ENCODE results near the gene RANBP1.
A peak's percentile ranks its signal among the peaks of the same experiment; 100 is the strongest.

GRCh38 chr22:20084547-20085413 is 31.1 kb upstream of the RANBP1 start:
- TF ChIP-seq, protein P1, sequence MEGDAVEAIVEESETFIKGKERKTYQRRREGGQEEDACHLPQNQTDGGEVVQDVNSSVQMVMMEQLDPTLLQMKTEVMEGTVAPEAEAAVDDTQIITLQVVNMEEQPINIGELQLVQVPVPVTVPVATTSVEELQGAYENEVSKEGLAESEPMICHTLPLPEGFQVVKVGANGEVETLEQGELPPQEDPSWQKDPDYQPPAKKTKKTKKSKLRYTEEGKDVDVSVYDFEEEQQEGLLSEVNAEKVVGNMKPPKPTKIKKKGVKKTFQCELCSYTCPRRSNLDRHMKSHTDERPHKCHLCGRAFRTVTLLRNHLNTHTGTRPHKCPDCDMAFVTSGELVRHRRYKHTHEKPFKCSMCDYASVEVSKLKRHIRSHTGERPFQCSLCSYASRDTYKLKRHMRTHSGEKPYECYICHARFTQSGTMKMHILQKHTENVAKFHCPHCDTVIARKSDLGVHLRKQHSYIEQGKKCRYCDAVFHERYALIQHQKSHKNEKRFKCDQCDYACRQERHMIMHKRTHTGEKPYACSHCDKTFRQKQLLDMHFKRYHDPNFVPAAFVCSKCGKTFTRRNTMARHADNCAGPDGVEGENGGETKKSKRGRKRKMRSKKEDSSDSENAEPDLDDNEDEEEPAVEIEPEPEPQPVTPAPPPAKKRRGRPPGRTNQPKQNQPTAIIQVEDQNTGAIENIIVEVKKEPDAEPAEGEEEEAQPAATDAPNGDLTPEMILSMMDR (IDR thresholded peaks at IDR 0.05): peak in 5 of 6 experiments; percentile 13 to 20 (median 17)
- no peak for TF ChIP-seq POLR2A (IDR thresholded peaks at IDR 0.05)

Measured in adrenal gland (tissue), 5 donors.